NCI-H82 treated with DMSO at 0.1 percent for 48 hours (cell line): Measurements from ENCODE around the gene GPC3.
"Not testable (repeated sequence)": the region's sequence is repeated elsewhere in the genome, so short reads cannot be mapped to it uniquely, and the experiment has no call there.

Experiments
- DNase-seq: peaks from one replicate; lab custom pipeline; 2025; ENCODE audit not compliant: unreplicated experiment; lab: John Stamatoyannopoulos, UW

Gene GPC3

DNA sequence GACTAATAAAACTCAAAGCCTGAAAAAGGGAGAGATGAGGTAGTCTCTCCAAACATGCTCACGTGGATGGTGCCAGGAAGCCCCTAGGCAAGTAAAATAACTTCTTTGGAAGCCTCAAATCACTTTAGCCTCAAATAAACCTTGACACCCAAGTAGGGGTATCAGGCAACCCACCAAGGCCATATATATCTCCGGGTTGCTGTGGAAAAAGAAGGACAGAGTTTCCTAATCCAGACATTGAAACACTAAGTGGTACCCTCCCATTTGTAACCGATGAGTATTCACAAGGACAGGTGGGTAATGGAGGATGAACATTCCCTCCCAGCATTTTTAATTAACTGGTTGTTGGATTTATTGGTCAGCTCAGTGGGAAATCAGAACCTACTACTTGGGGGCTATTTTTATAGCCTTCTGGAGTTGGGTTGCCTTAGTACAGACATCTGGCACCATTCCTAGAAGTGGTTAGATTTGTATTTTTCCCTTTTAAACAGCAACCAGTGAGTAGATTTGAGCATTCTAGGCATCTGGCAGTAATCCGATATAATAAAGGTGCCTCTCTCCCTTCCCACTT is 87.7 kb downstream of the GPC3 start:
- DNase-seq: no peak

DNA sequence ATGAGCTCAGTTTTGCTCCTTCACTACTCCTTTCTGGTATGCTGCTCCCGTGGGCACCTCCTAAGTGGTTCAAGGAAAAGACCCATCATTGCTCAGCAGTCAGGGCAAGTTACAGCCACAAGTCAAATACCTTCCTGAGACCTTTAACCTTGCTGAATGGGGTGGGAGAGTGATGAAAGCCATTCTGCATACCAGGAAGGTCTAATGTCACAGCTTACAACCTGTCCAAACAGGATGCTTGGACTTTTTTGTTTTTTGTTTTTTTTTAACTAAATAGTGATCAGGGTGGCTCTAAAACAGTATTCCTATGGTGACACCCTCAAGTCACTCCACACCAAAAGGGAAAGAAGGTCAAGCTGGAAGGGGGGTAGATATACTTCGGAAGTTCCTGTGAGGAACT is 93.1 kb downstream of the GPC3 start:
- DNase-seq: no peak

DNA sequence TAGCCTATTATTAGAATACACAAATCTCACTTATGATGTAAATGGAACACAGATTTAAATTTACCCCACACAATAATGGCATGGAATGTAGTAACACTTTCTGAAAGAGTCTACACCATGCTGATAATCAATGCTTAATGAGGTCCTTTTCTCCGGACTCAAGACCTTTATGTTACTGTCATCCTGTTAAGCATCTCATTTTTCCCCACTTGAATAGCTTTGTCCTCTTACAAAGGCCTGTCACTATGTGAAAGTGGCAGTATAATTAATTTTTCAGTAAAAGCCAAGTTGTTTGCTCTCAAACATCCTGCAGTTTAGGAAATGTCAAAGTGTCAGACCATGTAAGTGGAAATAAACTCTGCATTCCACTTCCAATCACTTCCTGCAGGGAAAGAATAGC is 96.4 kb downstream of the GPC3 start:
- no peak for DNase-seq

DNA sequence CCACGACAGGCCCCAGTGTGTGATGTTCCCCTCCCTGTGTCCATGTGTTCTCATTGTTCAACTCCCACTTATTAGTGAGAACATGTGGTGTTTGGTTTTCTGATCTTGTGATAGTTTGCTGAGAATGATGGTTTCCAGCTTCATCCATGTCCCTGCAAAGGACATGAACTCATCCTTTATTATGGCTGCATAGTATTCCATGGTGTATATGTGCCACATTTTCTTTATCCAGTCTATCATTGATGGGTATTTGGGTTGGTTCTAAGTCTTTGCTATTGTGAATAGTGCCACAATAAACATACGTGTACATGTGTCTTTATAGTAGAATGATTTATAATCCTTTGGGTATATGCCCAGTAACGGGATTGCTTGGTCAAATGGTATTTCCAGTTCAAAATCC is 97.3 kb downstream of the GPC3 start:
- not testable (repeated sequence) for DNase-seq

DNA sequence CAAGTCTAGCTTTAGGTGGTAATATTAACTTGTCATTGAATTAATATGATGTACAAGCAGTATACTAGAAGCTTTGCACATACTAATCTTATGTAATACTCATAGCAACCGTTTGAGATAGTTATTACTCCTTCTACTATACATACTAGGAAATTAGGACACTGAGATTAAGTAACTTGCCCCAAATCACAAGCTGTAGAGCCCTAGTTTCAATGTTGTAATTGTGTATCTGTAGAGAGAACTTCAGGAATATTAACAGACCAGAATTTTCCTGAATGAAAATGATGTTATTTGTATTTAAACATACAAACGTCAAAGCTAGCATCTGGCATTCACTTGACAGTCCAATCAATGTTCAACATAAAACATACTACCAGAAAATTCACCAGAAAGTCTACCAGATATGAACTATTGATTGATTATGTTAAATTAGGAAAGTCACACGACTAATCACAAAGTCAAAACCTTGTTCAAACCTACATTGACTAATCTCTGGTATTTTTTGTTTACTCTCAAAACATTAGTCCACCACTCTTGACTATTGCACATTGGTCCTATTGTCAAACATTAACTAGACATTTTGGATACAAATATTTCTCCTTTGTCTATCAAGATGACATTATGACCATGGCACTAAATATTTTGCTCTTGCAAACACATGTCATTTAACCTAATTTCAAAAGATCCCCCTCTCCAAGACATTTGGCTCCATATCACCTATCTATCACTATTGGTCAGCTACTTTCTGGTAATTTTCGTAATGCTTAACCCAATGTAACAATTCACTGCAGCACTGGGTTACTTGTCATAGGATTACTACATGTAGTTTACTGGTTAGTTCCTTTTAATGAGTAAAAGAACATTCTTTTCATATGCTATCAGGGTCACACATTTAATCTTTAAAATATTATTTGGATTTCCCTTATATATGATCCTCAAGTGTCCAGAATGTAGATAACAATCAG is 100.7 kb downstream of the GPC3 start:
- no peak for DNase-seq

DNA sequence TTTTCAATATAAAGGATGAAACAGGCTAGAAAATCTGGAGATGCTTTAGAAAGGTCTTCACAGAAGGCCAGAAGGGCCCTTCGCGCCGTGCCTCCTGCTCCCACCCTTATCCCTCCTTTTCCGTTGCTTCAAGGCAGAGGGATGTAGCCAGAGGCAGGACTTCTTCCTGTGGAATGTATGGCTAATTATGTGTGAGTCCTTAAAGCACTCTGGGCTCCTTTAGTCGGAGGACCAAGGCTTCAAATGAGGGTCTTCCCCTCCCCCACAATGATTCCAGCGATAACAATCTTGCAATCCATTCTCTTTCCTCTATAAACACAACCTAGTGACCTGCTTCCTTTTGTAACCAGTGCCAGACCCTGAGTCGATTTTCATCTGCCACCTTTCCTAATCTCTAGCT is 103.5 kb downstream of the GPC3 start:
- no peak for DNase-seq

DNA sequence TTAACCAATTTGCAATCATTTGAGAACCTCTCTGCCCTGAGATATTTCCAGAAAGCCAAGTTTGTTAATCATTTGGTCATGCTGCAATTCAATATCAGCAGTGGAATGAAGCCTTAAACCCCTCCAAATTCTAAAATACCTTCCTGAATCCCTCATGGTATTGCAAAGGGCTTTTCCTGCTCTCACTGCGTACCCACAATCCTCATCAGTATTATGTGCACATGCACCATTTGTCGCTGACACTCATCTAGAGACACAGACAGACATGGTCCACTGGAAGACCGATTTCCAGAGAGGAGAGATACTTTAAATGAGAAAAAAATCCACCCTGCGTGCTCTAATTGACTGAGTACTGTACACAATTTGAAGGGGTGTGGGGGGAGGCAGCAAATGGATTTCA is 104.4 kb downstream of the GPC3 start:
- no peak for DNase-seq

DNA sequence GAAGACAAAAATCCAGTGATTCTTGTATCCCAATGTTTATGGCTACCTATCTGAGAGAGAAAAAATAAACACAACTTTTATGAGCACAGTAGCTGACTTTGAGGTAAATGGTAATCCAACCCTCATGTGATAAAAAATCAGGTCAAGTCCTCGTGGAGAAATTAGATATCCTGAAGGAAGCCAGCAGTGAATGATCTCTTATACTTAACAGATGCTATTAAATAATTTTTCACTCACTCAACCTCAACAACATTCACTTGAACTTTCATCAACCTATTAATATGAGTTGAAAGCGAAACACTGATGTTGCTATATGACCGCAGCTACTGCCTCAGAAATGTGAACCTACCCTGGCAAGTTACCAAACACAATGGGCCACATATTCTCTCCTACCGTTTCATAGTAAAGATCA is 105.4 kb downstream of the GPC3 start:
- no peak for DNase-seq

DNA sequence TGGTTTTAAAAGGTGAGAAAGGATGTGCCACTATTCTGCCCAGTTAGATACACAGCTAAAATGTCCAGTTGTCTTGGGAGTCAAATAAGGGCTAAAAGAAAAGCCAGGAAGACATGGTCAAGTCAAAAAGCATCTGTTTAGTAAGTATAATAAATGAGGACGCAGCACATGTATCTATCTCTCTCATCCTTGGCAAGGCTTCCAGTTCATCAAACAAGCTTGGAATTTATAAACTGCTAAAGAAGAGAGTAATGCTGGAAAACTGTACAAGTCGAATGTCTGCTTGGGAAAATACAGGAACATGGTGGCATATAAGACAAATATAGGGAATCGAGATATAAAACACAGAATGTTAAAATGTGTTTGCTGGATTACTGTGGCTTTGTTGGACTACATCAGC is 106.7 kb downstream of the GPC3 start:
- no peak for DNase-seq

DNA sequence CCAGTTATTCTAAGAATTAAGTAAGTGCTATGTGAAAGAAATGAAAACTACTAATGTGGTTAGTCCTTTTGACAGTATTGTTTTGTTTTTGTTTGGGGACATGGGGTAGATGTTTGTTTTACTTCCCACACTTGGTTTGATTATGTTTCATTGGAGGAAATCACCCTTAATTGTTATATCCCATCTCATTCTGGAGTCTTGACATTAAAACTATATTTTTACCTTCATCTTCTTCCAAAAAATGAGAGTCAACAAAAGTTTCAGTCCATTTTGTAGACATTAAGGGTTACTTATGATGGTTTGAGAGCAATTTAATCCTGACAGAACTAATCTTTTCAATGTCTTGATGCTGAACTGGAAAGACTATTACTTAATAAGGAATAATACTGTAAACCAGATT is 108.7 kb downstream of the GPC3 start:
- no peak for DNase-seq

DNA sequence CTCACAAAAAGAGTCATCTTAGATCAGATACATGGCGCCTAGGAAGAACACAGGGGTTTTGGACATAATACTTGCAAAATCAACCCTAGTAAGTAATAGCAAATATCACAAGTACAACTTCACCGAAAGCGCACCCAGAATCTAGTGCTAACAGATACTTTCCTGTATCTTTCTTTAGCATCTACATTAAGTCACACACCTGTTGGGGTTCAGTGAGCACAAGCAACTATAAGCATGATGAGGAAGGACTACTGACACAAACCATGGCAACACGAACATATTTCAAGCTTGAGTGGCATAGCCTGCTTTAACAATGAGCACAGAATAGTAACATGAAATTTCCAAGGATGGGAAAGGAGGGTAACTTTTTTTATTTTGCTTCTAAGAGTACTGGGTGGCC is 116.1 kb downstream of the GPC3 start:
- DNase-seq: no peak

DNA sequence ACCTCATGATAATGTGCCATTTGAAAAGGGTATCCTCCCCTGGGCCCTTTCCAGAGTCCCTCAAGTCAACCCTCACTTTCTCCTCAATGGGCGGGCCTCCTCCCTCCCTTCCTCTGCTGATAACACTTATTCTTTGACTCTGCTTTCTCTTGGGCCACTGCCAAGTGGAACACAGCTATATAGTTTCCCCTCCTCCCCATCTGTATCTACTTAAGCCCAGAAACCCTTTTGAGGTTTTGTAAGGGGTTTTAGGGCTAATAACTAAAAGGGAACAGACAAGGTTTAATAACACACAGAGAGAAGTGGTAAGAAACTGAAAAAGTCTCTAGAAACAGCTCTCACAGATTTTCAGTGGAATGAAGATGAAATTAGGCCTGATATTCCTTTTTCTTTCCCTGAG is 116.7 kb downstream of the GPC3 start:
- DNase-seq: peak; percentile 2

DNA sequence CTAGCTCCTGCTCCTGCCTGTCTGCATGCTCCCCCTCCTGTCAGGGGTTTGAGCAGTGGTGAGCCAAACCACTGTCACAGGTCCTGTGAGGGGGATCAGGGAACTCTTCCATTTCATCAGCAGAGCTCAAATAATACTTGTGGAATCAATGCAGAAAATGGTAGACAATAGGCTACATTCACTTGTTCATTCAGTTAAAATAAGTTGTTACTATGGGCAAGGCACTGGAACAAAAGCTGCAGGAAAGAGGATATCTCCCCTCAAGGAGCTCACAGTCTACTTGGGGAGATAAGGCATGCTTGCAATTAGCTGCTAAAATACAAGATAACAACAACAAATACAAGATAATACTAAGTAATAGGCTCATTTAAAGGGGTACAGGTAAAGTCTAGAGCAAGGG is 117.1 kb downstream of the GPC3 start:
- no peak for DNase-seq

DNA sequence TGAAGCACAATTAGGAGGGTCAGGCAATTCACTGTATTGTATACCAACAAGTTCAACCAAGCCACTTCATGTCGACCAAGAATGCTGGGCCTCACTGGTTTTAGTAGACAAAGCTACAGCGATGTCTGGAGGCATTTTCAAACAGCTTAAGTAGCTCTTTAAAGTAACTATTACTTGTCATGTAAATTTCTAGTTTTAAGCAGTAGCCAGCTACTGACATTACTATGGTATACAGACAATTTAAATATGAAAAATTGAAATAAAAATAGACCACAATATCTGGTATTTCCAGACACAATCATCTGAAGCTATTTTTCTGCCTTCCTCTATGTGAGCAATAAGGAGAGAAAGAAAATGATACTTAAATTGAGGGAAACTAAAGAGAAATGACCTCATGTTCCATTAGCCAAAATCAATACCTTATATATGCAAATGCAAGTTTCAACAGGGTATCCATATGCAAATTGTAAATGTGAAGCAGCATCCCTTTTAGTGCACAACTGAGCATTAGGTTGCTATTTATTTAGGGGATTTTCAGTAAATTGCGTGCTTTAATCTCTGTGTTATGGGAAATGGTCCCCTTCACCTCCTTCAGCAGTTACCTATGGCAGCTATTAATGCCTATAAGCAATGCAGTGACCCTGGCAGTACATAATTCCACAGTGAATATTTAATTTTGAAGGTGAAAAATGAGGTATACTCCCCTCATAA is 119.5 kb downstream of the GPC3 start:
- no peak for DNase-seq

DNA sequence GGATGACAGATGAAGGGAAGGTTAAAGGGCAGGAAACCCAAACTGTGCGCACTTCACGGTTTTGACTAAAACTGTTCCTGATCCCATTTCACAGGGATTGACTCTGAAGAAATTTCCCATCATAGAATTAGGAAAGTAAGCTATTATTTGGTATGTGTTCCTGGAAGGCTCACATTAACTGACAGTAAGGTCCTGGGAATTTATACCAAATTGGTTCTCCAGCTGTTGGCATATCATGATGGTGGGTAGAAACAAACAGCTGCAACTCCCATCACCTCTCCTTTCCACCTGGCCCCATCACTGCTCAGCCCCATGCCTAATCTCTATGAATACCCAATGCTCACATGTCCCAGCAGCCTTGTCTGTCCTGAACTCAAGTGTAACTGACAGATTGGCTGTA is 121.2 kb downstream of the GPC3 start:
- DNase-seq: no peak

DNA sequence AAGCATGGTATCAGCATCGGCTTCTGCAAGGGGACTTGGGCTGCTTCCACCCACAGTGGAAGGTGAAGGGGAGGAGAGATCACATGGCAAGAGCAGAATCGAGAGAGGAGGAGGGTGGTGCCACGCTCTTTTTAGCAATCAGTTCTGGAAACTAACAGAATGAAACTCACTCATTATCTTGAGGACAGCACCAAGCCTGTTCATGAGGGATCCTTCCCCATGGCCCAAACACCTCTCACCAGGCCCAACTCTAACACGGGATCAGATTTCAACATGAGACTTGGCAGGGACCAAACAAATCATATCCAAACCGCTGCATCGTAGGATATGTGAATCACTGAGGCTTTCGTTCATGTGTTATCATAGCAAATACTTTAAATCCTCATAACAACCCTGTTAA is 125.5 kb downstream of the GPC3 start:
- DNase-seq: no peak

DNA sequence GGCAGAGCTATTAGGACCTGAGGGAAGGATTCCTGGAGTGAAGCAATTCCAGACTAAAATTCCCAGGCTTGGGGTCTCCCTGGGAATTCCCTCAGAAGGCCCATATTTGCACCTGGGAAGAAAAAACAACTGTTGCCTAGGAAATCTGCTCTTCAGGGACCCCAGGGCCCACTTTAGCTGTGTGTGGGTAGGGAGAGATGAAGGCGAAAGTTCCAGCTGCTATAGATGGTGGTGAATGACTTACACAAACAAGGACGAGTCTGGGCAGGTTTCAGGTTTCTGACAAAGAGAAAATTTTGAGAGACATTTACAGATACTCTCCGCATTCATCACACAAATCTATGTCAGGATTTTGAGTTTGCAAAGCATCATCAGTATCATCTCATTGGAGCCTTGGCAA is 126.1 kb downstream of the GPC3 start:
- DNase-seq: no peak

DNA sequence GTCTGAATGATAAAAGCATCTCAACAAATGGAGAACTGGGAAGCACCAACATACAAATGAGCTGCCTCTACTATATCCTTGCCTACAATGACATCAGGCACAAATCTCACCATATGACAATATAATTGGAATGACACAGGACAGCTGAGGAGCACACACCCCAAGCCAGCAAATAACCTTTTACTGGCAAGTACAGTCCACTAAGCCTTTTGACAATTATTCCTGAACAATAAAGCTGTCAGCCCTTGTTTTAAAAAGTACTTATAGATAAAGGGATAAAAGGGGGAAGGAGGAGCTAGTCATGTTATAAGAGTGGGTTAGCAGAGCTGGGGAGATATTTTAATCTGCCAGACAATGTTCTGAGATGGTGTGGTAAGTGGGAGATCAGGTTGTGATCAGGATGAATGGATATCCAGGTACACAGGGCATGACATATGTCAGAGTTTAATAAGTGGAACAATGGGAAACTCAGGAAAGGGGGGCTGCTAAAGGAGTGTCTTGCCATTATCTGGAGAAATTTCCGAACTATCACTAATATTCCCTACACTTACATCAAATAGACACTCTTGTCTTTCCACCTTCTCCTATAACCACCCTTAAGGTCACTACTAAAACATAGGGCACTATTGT is 127.6 kb downstream of the GPC3 start:
- DNase-seq: no peak

DNA sequence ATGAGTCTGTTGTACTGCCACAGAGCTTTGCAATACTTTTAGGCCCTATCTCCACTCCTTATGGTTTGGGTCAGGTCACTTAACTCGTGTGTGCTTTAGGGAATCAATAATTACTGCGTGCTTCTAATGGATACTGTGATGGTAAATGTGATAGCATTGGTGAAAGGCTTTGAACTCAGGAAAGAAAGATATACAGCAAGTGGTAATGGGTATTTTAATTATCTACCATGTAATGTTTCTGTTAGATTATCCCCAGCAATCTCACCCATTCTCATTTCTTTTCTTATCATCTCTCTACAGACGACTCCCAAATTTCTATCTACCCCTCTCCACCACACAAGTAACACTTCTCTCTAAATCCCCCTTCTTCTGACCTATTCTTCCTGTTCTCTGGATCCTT is 128.6 kb downstream of the GPC3 start:
- no peak for DNase-seq

DNA sequence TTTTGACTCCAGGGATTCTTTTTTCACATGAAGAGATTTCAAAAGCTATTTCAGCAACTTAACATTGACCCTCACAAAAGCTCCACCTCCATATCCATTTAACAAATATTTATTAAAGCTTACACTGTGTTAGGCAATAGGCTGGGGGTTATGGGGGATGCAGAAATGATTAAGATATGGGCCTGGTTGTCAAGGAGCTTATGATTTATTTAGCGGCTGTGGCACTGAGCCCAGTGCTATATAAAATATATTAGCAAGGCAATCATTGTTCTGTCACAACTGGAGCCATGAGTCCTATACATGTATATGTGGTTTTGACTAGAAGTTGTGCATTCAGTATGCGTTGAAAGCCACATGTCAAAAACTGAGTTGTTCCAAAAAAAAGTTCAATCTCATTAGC is 131.1 kb downstream of the GPC3 start:
- DNase-seq: no peak

DNA sequence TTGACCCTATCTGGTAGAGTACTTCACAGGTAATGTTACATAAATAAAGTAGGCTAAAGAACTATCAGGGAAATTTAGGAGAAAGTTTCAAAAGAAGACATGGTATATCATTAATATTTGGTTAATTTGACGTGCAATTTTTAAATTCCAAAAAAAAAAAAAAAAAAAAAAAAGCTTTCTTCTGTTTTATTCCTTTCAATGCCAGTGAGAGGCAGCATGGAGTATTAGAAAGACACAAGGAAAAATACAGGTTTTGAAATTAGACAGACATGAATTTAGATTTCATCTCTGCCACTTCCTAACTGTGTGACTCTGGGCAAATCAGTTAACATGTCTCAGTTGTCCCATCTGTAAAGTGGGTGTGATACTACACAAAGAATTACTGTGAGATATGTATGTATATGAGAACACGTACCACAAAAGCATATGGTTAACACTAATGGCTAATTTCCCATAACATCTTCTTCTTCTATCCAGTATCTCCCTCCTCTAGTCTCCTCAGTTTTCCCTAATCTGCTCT is 132.5 kb downstream of the GPC3 start:
- DNase-seq: no peak
